ENCODE results near the gene HSD17B12. TPM values are rescaled to one million over a fixed set of nuclear protein-coding genes. Genes with fewer than 3 reads are reported as not detected.
"Not testable (repeated sequence)": the region's sequence is repeated elsewhere in the genome, so short reads cannot be mapped to it uniquely, and the experiment has no call there.

Gene HSD17B12
- total RNA-seq, 1 donor from 2014 or later = 113 TPM

DNA sequence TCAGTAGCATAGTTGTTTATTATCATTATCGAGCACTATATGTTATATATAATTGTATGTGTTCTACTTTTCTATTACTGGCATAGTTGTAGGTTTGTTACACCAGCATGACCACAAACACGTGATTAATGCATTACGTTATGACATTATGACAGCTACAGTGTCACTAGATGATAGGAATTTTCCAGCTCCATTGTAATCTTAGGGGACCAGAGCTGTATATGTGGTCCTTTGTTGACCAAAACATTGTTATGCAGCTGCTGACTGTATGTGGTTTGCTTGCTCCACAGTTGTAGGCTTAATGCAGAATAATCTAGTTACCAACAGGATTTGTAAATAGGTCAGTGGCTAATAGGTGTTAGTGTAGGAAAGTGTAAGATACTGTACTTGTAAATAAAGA, 66.1 kb downstream of the HSD17B12 start:
- DNase-seq (ENCODE audit: low spot score) = no peak

DNA sequence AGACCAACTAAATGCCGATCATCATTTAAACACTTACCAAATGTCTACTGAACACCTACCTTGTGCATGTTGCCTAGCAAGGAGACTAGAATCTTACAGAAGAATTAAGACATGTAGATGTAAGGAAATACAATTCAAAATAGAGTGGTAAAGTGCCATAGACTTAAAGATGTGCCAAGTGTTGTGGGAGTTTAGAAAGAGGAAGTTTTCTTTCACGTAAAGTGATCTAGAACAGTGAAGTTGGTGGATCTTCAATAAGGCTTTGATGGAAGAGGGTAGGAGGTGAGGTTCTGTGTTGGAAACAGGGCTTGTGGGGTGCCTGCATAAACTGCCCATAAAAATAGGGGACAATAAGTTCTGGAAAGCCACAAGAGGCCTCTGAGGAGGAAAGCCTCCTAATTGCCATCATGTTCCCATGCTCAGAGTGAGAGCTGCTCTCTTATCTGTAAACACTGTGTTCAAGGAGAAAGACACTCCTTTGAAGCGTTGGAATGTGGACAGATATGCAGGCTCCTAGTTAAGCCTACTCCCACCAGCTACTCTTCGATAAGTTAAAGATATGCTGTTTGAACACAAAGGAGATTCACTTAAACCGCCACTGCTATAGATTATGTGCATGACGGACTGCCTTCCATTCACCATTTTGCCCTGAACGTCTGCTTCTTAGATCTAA, 66.7 kb downstream of the HSD17B12 start:
- DNase-seq (ENCODE audit: low spot score) = no peak

DNA sequence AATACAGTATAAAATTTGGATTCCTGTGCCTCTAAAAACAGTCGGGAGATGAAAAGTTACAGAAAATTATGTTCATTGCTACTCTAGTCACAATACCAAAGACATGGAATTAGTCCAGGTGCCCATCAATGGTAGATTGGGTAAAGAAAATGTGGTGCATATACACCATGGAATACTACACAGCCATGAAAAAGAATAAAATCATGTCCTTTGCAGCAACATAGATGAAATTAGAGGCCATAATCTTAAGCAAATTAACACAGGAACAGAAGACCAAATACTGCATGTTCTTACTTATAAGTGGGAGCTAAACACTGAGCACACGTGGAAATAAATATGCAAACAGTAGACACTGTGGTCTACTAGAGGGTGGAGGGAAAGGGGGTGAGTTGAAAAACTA, 67.6 kb downstream of the HSD17B12 start:
- DNase-seq (ENCODE audit: low spot score) = no peak

DNA sequence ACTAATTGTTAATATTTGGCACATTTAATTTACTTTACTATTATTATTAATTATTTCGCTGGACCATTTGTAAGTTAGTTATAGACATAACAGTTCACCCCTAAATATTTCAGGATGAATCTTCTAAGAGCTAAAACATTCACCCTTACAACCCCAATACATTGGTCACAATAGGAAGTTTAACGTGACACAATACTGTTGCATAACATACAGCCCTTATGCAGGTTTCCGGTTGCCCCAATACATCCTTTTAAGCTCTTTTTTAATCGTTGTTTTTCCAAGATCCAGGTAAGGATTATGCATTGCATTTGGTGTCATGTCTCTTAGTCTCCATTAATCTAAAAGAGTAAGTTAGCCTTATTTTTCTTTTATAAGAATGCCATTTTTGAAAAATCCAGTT, 71.2 kb downstream of the HSD17B12 start:
- no peak for DNase-seq (ENCODE audit: low spot score)

DNA sequence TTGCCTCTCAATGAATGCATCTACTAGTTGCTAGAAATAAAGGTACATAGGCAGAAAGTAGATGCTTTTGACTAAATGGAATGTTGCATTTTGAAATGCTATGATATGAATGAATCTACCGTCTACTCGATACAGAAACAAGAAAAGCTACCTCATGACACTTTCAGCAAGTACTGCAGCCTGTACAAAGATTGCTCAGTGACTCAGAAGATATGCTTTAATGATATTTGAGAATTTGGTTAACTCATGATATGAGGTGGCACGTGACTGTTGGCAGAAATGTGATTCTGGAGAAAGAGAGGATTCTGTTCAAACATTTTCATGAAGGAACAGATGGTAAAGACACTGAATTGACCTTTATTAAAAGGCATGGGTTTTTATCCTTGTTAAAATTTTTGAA, 76.0 kb downstream of the HSD17B12 start:
- DNase-seq (ENCODE audit: low spot score) = no peak

DNA sequence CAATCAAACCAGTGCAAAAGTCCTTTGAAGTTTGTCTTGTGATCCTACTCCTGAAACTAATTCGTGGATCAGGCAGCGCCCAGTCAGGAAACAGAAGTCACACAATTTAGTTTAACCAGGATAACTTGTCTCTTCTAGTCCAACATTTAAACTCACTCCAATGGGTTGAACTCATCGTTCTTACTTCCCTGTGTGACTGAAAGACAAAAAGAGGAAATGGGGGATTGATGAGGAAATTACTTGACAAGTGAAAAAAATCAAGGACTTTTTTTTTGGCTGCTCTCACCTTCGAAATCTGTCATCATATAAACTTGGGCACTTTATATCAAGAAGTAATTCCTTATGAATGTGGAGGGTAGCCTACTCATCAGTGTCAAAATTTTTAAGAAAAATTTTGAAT, 78.4 kb downstream of the HSD17B12 start:
- DNase-seq (ENCODE audit: low spot score) = no peak

DNA sequence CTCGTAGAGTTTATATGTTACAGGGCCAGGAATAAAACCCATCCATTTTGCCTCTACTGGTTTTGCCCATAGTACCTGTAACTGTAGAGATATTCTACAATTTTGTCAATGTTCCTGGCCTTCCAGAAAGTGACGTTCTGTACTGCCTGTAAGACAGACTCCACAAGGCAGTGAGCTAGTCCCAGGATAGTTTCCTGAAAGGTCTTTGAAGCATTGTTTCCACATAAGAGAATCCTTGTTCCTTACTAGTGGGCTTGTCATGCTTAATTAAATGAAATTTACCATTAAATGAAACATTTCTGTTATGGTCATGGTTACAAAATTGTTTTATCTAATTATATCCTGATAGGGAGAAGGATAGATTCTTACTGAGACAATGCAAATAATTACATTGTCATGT, 80.4 kb downstream of the HSD17B12 start:
- no peak for DNase-seq (ENCODE audit: low spot score)

DNA sequence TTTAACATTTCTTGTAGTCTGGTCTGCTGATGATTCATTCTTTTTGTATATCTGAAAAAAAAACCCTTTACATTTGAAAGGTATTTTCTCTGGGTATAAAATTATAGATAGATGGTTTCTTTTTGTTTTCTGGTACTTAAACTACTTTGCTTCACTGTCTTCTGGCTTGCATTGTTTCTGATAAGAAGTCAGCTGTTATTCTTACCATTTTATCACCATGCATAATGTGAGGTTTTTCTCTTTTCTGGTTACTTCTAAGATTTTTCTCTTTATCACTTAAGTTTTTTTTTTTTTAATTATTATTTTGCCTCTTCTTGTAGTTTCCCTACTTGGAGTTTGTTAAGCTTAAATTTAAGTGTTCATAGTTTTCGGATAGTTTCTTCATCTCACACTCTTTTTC, 84.7 kb downstream of the HSD17B12 start:
- no peak for DNase-seq (ENCODE audit: low spot score)

DNA sequence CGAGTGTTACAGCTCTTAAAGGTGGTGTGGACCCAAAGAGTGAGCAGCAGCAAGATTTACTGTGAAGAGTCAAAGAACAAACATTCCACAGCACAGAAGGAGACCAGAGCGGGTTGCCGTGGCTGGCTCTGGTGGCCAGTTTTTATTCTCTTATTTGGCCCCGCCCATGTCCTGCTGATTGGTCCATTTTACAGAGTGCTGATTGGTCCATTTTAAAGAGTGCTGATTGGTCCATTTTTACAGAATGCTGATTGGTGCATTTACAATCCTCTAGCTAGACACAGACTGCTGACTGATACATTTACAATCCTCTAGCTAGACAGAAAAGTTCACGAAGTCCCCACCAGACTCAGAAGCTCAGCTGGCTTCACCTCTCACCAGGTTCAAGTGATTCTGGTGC, 88.1 kb downstream of the HSD17B12 start:
- not testable (repeated sequence) for DNase-seq (ENCODE audit: low spot score)

DNA sequence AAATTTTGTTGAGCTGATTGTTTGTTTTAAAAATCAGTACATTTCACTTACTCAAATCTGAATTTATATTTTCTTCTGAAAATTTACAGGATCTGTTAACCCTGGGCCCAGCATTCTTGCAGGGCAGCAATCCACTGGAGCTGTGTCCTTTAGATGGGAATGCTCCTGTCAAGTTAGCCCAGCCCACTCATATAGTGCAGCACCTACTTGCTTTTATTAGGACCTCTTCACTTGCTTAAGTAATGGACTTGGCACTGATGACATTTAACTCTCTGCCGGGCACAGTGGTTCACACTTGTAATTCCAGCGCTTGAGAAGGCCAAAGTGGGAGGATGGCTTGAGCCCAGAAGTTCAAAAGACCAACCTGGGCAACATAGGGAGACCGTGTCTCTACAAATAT, 89.6 kb downstream of the HSD17B12 start:
- no peak for DNase-seq (ENCODE audit: low spot score)

DNA sequence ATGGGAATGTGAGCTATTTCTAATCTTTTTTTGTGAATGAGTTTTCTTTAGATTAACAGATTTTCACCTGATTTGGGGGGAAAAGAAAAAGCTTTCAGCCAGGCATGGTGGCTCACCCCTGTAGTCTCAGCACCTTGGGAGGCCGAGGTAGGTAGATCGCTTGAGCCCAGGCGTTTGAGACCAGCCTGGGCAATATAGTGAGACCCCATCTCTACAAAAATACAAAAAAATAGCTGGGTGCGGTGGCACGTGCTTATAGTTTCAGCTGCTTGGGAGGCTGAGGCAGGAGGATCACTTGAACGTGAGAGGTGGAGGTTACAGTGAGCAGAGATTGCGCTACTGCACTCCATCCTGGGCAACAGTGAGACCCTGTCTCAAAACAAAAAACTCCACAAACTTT, 92.2 kb downstream of the HSD17B12 start:
- DNase-seq (ENCODE audit: low spot score) = no peak

DNA sequence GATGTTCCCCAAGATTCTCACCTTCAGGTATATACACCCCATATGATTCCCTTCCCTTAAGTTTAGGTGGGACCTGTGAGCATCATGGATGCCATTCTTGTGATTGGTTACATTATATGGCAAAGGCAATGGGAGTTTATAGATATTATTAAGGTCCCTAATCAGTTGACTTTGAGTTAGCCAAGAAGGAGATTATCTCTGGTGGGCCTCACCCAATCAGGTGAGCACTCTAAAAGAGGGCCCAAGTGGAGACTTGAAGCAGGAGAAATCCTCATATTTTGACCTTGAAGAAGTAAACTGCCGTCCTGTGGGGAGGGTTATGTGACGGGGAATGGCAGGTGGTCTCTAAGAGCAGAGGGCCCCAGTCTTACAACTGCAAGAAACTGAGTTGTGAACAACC, 94.2 kb downstream of the HSD17B12 start:
- DNase-seq (ENCODE audit: low spot score) = no peak

DNA sequence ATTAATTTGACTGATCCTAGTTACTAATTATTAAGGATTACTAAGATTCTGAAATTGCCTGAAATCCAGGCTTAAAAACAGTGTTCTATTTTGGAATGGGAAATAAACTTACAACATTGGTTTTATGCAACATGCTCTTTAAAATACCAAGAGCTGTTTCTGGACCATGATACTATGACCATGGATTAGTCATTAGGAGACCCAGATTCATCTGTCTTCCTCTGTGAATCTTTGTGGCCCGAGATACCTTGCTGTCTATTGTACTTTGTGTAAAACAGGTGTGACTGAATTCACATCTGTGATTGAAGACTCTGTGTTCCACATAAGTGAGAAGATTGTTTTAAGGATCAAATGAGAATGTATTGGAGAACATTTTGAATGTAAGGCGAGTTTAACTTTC, 98.8 kb downstream of the HSD17B12 start:
- DNase-seq (ENCODE audit: low spot score) = no peak

DNA sequence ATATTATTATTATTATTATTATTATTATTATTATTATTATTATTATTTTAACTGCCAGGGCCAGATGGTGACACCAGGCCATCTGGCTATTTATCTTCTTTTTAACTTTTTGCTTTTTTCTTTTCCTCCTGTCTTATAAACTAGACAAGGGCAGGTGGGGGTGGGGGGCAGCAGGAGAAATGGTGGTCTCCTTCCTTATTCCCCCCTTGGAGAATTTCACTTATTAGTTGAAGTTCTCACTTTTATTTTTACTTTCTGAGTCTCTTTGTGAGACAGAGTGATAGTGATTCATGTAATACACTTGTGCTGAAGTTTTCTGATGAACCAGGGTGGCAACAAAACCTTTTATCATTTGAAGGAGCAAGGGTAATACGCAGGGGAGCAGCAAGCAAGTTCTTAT, 103.8 kb downstream of the HSD17B12 start:
- DNase-seq (ENCODE audit: low spot score) = no peak

DNA sequence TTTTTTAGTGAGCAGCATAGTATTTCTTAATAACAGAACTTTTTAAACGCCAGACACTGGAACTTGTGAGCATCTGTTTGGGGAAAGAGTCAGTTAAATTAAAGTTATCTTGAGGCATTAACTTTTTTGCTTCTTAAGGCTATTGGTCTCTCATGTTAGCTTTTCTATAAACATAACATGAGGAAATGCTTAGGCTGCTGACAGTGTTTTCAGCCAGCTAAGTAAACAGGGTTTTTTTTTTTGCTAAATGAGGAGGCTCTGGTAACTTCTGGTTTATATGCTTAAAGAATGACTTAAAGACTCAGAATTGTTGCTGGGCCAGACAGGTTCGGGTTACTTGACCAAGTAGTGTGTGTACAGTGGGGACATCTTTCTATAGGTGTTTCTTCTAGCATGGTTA, 104.3 kb downstream of the HSD17B12 start:
- DNase-seq (ENCODE audit: low spot score) = no peak

DNA sequence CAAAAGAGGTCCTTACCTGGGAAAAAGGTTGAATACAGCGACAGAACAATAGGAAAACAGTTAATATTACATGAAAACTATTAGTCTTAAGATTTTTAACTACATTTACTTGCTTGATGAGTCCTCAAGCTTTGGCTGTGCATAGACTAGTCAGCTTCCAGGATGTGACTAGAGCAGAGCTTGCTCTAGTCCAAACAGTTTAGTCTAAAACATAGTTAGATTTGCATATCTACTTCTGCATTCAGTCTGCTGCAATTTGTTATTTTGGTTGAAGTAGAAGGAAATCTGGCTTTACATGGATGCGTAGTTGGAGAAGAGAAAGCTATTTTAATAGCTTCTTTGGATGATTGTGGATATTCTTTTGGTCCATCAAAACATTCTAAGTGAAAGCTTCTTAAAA, 104.8 kb downstream of the HSD17B12 start:
- no peak for DNase-seq (ENCODE audit: low spot score)

DNA sequence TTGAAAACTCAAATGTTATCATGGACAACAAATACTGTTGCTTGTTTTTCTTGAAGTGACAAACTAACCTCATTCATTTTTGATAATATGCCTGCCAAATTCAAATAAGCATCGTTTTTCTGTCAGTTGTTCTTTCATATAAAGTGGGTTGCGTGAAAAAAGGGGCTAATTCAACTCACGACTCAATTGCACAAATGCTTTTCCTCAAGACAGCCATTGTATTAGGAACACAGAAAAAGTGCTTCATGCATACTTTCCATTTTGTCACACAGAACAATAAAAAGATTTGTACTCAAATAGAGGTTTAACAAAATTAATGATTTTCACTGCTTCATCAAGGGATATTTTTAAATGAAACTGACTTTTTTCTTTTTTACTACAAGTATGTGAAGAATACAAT, 105.5 kb downstream of the HSD17B12 start:
- DNase-seq (ENCODE audit: low spot score) = no peak

DNA sequence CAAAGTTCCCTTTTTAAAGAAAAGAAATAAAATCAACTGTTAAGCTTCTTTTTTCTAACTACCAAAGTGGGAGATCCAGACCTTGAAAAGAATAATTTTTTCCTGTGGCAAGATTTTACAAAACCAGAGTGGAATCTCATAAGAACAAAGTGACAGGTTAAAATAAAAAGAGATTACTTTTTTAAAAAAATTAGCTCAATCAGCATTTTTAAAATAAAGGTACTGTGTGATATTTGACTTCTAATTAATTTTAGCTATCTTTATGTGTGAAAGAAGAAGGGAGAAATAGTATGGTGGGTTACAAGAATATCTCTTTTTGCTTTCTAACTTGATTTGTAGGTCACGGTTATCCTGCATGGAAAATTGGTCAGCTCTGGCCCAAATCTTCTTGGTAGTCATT, 107.3 kb downstream of the HSD17B12 start:
- no peak for DNase-seq (ENCODE audit: low spot score)

DNA sequence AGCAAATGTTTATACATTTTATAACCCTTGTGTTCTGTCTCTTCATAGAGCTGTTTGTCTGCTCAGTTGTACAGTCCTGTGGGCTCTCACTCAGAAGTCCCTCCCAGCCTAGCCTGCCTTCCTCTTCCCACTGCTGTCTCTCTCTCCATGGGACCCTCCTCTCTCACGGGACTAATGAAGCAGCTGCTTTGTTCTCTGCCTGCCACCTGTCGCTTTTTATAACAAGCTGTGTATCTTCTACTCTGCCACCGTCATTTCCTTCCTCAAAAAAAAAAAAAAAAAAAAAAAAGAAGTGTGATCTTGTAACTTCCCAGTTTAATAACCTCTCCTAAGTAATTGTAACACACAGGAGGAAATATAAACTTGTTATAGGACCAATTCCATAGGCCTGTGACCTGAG, 107.9 kb downstream of the HSD17B12 start:
- peak; percentile 11 for DNase-seq (ENCODE audit: low spot score)

DNA sequence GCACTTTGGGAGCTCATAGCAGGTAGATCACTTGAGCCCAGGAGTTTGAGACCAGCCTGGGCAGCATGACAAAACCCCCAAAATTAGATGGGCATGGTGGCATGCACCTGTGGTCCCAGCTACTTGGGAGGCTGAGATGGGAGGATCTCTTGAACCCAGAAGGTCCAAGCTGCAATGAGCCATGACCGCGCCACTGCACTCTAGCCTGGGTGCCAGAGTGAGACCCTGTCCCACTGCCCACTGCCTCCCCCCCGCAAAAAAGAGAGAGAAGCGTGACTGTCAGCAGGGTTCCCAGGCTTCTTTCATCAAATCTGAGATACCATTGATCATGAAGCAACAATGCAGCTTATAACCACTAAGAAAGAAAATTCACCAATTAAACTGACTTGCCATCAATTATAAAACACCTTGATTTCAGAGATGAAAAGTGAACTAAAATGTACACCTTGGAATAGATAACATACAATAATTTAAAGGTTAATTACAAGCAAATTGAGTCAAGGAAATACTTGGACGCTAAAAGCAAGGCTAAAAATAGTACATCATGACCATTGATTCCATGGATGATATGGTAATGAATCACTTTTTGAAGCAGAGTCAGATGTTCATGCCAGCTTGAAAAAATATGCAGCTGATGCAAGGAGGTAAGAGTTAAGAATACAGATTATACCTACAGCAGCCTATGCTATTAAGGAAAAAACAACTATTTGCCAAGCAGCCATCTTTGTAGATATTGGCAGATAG, 109.3 kb downstream of the HSD17B12 start:
- DNase-seq (ENCODE audit: low spot score) = no peak

DNA sequence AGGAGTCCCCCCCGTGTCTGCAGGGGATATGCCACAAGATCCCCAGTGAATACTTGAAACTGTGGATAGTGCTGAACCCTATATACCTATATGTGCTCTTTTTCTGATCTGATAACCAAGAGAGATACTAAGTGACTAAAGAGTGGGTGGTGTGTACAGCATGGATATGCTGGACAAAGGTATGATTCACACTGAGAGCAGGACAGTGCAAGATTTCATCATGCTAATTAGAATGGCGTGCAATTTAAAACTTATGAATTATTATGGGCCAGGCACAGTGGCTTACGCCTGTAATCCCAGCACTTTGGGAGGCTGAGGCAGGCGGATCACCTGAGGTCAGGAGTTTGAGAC, 109.9 kb downstream of the HSD17B12 start:
- DNase-seq (ENCODE audit: low spot score) = no peak

DNA sequence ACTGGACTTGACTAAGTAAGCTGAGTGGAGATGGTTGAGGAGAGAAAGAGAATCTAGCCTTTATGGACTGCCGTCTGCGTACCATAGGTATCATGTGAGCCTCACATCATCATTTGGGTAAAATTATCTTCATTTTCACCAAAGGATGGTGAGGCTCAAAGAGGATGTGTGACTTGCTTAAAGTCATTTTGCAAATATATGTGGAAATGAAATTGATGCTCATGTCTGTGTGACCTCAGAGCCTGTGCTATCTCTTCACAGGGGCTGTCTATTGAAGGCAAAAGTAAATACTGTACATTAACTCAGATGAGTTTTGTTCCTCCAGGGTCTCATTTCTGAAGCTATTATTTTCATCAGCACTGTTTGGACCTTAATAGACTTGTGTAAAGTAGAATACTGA, 116.8 kb downstream of the HSD17B12 start:
- DNase-seq (ENCODE audit: low spot score) = no peak

DNA sequence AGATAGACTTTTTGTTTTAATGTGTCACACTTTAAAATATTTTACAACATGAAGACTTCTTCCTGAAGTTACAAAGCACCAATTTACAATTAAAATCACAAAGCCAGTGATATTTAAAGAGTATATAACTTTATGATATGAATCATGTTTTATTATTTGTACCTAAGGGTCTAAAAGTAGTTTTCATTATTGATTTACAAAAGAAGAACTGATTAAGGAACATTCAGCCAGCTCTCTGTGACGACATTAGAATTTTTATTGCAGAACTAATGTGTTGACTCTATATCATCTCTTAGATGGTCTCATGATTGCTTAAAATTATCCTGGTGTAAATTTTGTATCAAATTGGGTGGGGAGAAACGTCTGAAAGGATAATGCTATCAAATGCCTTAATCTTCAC, 117.3 kb downstream of the HSD17B12 start:
- DNase-seq (ENCODE audit: low spot score) = no peak

DNA sequence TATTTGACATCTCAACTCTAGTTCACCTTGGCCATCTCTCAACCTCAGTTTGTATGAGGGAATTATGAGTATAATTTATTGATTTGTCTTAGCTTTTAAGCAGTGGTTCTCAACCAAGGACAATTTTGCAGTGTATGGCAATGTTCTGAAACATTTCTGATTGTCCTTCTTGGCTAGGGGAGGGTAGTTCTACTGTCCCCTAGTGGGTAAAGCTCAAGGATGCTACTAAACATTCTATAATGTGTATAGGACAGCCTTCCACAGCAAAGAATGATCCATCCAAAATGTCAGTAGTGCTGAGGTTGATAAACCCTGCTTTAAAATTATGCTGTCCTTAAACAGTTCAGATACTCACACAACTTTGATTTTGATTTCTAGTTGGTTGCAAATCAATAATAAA, 122.0 kb downstream of the HSD17B12 start:
- no peak for DNase-seq (ENCODE audit: low spot score)
